GM18498 (cell line): ENCODE measurements around the gene ALX4.

Experiments
- ATAC-seq: cut with Tn5 transposase; IDR thresholded peaks from one replicate; pipeline ENCODE4 v1.9.1; 2021; ENCODE audit warnings: mild to moderate bottlenecking, moderate library complexity; ENCODE audit not compliant: unreplicated experiment

The ALX4 gene

GRCh38 chr11:44335919-44336318, 26.0 kb upstream of the ALX4 start:
- ATAC-seq = no peak

GRCh38 chr11:44335052-44335760, 25.3 kb upstream of the ALX4 start:
- no peak for ATAC-seq

GRCh38 chr11:44334356-44335004, 24.5 kb upstream of the ALX4 start:
- ATAC-seq = no peak

GRCh38 chr11:44333271-44334218, 23.6 kb upstream of the ALX4 start:
- no peak for ATAC-seq

GRCh38 chr11:44332665-44333064, 22.7 kb upstream of the ALX4 start:
- no peak for ATAC-seq

GRCh38 chr11:44329472-44330230, 19.7 kb upstream of the ALX4 start:
- ATAC-seq = no peak

GRCh38 chr11:44328138-44328660, 18.3 kb upstream of the ALX4 start:
- ATAC-seq = no peak

GRCh38 chr11:44327730-44328129, 17.8 kb upstream of the ALX4 start:
- ATAC-seq = no peak

GRCh38 chr11:44326615-44327475, 16.9 kb upstream of the ALX4 start:
- no peak for ATAC-seq

GRCh38 chr11:44325698-44326097, 15.8 kb upstream of the ALX4 start:
- no peak for ATAC-seq

GRCh38 chr11:44324749-44325525, 15.0 kb upstream of the ALX4 start:
- no peak for ATAC-seq

GRCh38 chr11:44324222-44324621, 14.3 kb upstream of the ALX4 start:
- no peak for ATAC-seq

GRCh38 chr11:44322243-44322642, 12.3 kb upstream of the ALX4 start:
- ATAC-seq = no peak

GRCh38 chr11:44321059-44321458, 11.1 kb upstream of the ALX4 start:
- ATAC-seq = no peak

GRCh38 chr11:44320289-44320973, 10.5 kb upstream of the ALX4 start:
- no peak for ATAC-seq

GRCh38 chr11:44319552-44320288, 9.8 kb upstream of the ALX4 start:
- ATAC-seq = no peak

GRCh38 chr11:44319170-44319551, 9.2 kb upstream of the ALX4 start:
- no peak for ATAC-seq

- ATAC-seq = no peak
Measured at GRCh38 chr11:44318369-44318768, 8.4 kb upstream of the ALX4 start.
